ENCODE results near the gene ABLIM3. TPM values are rescaled to one million over a fixed set of nuclear protein-coding genes. Genes with fewer than 3 reads are reported as not detected.
"Not testable (repeated sequence)": the region's sequence is repeated elsewhere in the genome, so short reads cannot be mapped to it uniquely, and the experiment has no call there.

Gene ABLIM3
- total RNA-seq, 2 experiments from 2014 or later: not detected

GRCh38 chr5:149182241-149182640 is 40.9 kb downstream of the ABLIM3 start:
- intact Hi-C loops (cut with micrococcal nuclease): no loop called here
- no peaks in the 10 kb centered on the region for H3K4me1 Mint-ChIP-seq (ENCODE audit: low read depth)
- ChIA-PET CTCF (no interaction called here), POLR2A (no interaction called here)
- H3K27me3 Mint-ChIP-seq: peaks cover 29% of the 10 kb centered on the region
- ATAC-seq: no peak
- no peaks in the 10 kb centered on the region for H3K9me3 Mint-ChIP-seq
- no peak overlapping the region for H3K27ac Mint-ChIP-seq
- no peak for TF ChIP-seq CTCF (IDR thresholded peaks at IDR 0.05)
- no peaks in the 10 kb centered on the region for H3K36me3 Mint-ChIP-seq (ENCODE audit: low read depth)
- DNase-seq: no peak
- H3K4me3 Mint-ChIP-seq: no peak overlapping the region

GRCh38 chr5:149185067-149185466 is 43.8 kb downstream of the ABLIM3 start:
- H3K27ac Mint-ChIP-seq: no peak overlapping the region
- no peak for TF ChIP-seq CTCF (IDR thresholded peaks at IDR 0.05)
- intact Hi-C loops (cut with micrococcal nuclease): no loop called here
- H3K4me1 Mint-ChIP-seq (ENCODE audit: low read depth): no peaks in the 10 kb centered on the region
- no peaks in the 10 kb centered on the region for H3K9me3 Mint-ChIP-seq
- ATAC-seq (no peak), DNase-seq (no peak)
- ChIA-PET POLR2A (no interaction called here), CTCF (interaction anchor here (0.8 to 1.0 kb wide), 2 partner anchors 43 to 70 kb away, joined by 3 to 4 read pairs; partner anchors contain the start of gene ABLIM3)
- peaks cover 24% of the 10 kb centered on the region for H3K27me3 Mint-ChIP-seq
- no peak overlapping the region for H3K4me3 Mint-ChIP-seq
- no peaks in the 10 kb centered on the region for H3K36me3 Mint-ChIP-seq (ENCODE audit: low read depth)

- no peak for ATAC-seq
- ChIA-PET CTCF (no interaction called here), POLR2A (no interaction called here)
- H3K9me3 Mint-ChIP-seq: no peaks in the 10 kb centered on the region
- no peak overlapping the region for H3K27ac Mint-ChIP-seq
- intact Hi-C loops (cut with micrococcal nuclease): no loop called here
- no peaks in the 10 kb centered on the region for H3K36me3 Mint-ChIP-seq (ENCODE audit: low read depth)
- no peaks in the 10 kb centered on the region for H3K4me1 Mint-ChIP-seq (ENCODE audit: low read depth)
- H3K4me3 Mint-ChIP-seq: no peak overlapping the region
- DNase-seq: no peak
- TF ChIP-seq CTCF (IDR thresholded peaks at IDR 0.05): no peak
- peaks cover 24% of the 10 kb centered on the region for H3K27me3 Mint-ChIP-seq
Observed at GRCh38 chr5:149186506-149186905, 45.2 kb downstream of the ABLIM3 start.

DNA sequence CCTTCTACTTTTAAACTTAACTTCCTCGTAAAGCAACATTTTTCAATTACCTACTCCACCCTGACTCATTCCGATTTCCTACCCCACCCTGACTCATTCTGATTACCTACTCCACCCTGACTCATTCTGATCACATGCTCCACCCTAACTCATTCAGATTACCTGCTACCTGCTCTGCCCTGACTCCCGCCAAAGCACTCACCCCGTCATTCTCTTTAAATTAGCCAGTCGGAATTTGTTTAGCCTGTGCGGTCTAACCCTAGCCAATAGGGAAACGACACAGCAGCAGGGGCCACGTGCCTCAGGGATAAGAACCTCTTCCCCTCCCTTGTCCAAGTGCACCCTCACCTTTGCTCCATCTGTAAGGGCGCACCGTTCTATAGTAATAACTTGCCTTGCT is 46.3 kb downstream of the ABLIM3 start:
- H3K36me3 Mint-ChIP-seq (ENCODE audit: low read depth); H3K9me3 Mint-ChIP-seq; DNase-seq; intact Hi-C loops (cut with micrococcal nuclease); H3K4me1 Mint-ChIP-seq (ENCODE audit: low read depth); POLR2A ChIA-PET; ATAC-seq; CTCF ChIA-PET; H3K27ac Mint-ChIP-seq; H3K4me3 Mint-ChIP-seq: not testable (repeated sequence)
- H3K27me3 Mint-ChIP-seq: peaks cover 19% of the 10 kb centered on the region

- no peak overlapping the region for H3K27ac Mint-ChIP-seq
- no peak for DNase-seq
- no peak for TF ChIP-seq CTCF (IDR thresholded peaks at IDR 0.05)
- intact Hi-C loops (cut with micrococcal nuclease): no loop called here
- no peaks in the 10 kb centered on the region for H3K36me3 Mint-ChIP-seq (ENCODE audit: low read depth)
- ChIA-PET POLR2A (no interaction called here), CTCF (no interaction called here)
- ATAC-seq: no peak
- no peaks in the 10 kb centered on the region for H3K9me3 Mint-ChIP-seq
- H3K27me3 Mint-ChIP-seq: peaks cover 19% of the 10 kb centered on the region
- H3K4me1 Mint-ChIP-seq (ENCODE audit: low read depth): no peaks in the 10 kb centered on the region
- no peak overlapping the region for H3K4me3 Mint-ChIP-seq
Observed at GRCh38 chr5:149188383-149188782, 47.1 kb downstream of the ABLIM3 start.

DNA sequence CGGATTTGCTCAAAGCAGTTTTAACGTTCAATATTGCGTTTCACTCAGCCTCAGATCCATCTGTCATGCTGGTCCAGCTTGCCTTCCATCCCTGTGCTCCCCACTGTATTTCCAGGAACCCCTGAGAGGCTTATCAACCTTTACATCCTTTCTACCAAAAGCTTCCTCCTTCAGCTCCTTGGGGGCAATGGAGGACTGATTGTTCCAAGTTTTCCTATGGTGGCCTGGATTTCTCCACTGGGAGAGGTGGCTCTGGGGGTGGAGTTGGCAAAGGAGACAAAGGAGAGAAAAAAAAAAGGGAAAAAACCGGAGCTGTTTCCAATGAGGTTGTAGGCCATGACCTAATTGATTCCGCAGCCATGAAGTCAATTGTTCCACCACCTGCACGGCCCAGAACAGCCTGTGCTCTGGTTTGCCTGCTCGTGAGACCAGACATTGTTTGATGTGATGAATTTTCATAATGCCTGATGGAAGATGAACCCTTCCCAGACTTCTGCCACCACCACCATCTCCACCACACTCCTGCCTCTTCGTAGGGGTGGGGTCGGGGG is 54.1 kb downstream of the ABLIM3 start:
- Mint-ChIP-seq H3K9me3 (no peaks in the 10 kb centered on the region), H3K27me3 (no peaks in the 10 kb centered on the region), H3K4me3 (no peak overlapping the region), H3K27ac (no peak overlapping the region), H3K4me1 (ENCODE audit: low read depth) (no peaks in the 10 kb centered on the region), H3K36me3 (ENCODE audit: low read depth) (no peaks in the 10 kb centered on the region)
- ATAC-seq: no peak
- POLR2A ChIA-PET: no interaction called here
- CTCF ChIA-PET: no interaction called here
- intact Hi-C loops (cut with micrococcal nuclease): no loop called here
- TF ChIP-seq CTCF (IDR thresholded peaks at IDR 0.05): no peak
- no peak for DNase-seq
